Right forelimb (tissue), 1 donor: Measurements from ENCODE around the gene CTNNBL1.
A peak's percentile ranks its signal among the peaks of the same experiment; 100 is the strongest.

Experiments used
- DNase-seq: peaks from one replicate; pipeline ENCODE4 v3.0.0-alpha.2; 2018

CTNNBL1 gene

DNA sequence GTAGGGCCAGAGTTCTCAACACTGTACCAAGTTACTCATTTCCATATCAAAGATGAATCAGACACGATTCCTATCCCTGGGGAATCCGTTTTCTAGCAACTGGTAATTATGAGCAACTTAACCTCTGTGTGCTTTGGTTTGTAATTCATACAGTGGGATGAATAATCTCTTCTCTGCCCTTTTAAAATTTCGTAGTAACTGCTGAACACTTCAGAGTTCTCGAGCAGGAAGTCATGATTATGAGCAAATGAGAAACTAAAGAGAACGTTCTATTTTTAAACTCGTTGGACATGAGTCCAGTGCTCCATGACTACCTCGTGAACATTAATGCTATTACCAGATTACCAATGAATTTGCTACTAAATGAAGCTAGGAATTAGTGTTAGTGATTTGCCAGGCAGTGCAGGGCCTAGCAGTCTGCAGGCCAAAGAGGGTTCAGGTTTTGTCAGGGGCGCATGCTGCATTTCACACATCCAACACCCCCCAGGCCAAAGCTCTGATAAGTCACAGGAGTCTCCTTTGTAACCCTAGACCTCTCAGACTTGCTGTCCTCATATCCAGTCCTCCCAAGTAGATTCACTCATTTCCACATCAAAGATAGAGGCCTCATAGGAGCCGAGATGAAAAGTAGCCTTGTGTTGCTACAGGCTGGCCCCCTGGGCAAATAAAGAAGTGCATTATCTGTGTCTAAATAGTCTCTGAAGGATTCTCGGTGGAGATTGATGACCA, 163.3 kb downstream of the CTNNBL1 start:
- DNase-seq, result no peak

GRCh38 chr20:37859406-37860171, 165.8 kb downstream of the CTNNBL1 start:
- no peak for DNase-seq

GRCh38 chr20:37863289-37863688, 169.5 kb downstream of the CTNNBL1 start:
- no peak for DNase-seq

DNA sequence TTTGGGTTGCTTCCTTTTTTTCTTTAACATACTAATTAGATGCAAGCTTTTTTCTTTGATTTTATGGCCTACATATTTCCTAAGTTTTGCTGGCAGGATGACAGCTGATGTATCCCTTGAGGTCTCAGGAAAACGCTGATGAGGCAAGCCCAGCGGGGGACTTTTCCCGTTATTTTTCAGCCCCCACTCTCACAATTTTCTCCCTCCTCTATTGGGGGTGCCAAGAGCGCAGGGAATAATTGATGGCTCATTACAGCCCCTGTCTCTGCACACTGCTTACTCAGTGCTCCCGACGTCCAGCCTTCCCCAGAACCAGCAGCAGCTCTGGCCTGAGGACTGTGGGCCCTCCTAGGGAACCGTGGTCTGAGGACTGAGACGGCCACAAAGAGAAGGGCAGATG, 170.5 kb downstream of the CTNNBL1 start:
- no peak for DNase-seq

DNA sequence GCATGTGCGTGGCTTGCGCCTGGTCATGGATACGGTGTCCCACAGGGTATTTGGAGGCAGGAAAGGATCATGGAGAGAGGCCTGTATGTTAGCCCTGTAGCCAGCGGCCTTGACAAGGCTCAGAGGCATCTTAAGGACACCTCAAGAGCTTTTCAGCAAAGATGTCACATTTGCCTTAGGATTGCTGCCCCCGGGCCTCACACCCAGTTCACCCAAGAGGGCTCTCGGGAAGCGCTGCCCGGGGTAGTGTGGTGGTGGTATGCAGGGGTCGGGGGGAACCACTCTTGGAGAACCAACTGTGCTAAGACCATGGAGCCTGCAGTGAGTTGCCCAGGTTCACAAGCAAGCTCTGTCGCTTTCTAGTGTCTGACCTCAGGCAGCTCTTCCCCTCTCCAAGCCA, 172.2 kb downstream of the CTNNBL1 start:
- no peak for DNase-seq

- no peak for DNase-seq
Measured at GRCh38 chr20:37867289-37868195, 173.7 kb downstream of the CTNNBL1 start.

- no peak for DNase-seq
Measured at GRCh38 chr20:37868851-37869333, 175.1 kb downstream of the CTNNBL1 start.

- DNase-seq, result no peak
Measured at GRCh38 chr20:37869334-37869861, 175.6 kb downstream of the CTNNBL1 start.

DNA sequence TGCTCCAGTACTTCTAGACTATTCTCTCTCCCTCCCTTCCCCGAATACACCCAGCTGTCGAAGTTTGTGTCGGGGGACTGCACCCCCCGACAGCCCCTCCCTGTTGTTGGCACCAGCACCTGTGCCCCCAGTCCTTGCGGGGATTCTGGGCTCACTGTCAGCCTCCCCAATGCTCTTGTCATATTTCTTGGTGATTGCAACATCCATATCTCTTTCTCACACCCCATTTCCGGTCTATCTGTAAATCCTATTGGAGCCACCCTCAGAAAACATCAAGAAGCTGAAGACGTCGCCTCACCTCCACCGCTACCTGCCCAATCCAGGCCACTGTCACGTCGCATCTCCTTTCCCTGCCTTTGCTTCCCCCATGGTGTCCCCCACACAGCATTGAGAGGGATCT, 176.5 kb downstream of the CTNNBL1 start:
- DNase-seq, result no peak

GRCh38 chr20:37871751-37872150, 177.9 kb downstream of the CTNNBL1 start:
- no peak for DNase-seq

GRCh38 chr20:37872161-37872560, 178.3 kb downstream of the CTNNBL1 start:
- DNase-seq, result no peak

- no peak for DNase-seq
Measured at GRCh38 chr20:37873884-37874283, 180.1 kb downstream of the CTNNBL1 start.

DNA sequence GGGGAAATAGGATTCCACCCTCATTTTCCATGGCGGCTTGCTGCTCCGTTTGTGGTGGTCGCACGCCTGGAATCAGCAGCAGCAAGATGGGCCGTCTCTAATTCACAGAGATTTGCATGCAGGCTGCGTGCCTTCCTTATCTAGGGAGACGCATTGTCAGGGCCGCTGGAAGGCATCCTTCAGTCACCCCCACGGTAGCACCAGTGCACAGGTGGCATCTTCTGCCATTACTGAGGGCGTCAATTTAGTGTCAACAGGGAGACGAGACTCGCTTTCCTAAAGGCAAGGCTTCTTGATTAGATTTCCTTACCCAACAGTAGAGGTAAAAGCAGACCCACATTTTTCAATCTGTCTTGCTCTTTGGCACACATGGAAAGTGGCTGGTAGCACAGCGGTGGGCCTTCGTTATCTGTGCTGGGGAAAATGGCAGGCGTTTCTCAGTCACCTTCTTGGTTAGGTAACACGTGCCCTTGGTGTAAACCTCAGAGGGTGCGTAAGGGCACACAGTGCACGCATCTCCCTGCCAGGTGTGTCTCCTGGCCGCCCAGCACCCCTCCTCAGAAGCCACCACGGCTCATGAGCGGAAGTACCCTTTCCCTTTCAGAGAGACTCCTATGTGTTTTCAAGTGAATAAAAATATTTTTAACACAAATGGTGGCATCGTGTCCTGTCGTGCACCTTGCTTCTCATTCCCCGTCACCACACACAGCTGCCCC, 181.8 kb downstream of the CTNNBL1 start:
- no peak for DNase-seq

DNA sequence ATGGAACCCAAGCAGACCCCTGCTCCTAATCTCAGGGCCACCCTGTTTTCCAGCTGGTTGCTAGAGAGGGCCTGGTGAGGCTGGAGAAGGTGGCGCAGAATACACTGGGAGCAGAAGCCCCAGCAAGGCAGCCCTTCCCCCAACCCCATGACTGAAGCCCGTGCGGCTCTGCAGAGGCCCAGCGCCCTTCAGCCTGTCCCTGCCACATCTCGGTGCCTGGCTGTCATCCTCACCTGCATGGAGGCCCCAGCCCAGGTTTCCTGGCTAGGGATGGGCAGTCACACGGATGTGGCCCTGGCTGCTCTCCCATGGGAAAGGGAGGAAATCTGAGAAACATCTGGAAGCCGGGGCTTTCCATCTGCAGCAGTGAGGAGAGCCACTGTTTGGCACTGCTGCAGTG, 183.0 kb downstream of the CTNNBL1 start:
- DNase-seq, result no peak

- DNase-seq, result no peak
Measured at GRCh38 chr20:37877832-37878772, 184.3 kb downstream of the CTNNBL1 start.

DNA sequence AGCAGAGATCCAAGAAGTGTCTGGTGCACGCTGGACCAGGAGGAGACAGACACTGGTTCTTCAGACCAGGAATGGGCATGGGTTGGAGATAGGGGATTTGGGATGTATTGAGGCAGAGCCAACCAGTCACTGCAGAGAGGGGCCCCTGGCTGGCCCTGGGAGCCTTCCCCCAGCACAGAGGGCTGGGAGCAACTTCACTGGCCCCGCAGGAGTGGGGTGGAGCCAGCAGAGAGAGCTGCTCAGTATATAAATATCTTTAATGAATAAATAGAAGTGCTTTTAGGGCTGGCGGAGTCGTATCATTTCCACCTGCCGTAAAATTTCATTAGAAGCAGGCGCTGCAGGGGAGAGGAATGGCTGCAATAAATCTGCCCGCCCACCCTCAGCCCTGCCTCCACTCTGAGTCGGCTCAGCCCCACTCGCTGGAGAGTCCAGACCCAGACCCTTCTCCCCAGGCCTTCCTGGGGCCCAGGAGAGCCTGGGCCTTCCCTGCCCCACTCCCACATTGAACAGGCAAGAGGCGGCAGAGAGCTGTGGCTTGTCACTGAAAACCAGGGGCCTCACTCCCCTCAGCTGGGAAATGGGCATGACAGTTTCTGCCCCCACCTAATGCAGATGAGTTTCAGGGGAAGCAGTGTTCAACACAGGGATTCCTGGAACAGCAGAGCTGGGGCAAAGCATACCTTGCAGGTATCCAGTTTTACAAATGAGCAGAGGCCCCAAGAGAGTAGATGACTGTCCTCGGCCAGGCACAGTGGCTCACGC, 185.2 kb downstream of the CTNNBL1 start:
- no peak for DNase-seq

DNA sequence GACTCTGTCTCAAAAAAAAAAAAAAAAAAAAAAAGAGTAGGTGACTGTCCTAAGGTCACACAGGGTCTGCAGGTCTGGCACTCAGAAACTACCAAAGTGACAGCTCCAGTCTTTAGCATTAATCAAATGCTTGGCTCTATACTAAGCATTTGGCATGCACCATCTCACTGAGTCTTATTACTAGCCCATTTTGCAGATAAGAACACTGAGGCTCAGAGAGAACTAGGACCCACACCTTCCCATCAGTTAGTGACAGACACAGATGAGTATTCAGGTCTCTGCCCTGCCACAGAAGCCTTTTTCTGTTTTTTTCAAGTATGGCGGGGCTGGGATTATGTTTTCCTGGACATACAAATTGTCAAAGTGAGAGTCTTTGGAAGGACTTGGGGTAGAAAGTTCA, 186.0 kb downstream of the CTNNBL1 start:
- no peak for DNase-seq

DNA sequence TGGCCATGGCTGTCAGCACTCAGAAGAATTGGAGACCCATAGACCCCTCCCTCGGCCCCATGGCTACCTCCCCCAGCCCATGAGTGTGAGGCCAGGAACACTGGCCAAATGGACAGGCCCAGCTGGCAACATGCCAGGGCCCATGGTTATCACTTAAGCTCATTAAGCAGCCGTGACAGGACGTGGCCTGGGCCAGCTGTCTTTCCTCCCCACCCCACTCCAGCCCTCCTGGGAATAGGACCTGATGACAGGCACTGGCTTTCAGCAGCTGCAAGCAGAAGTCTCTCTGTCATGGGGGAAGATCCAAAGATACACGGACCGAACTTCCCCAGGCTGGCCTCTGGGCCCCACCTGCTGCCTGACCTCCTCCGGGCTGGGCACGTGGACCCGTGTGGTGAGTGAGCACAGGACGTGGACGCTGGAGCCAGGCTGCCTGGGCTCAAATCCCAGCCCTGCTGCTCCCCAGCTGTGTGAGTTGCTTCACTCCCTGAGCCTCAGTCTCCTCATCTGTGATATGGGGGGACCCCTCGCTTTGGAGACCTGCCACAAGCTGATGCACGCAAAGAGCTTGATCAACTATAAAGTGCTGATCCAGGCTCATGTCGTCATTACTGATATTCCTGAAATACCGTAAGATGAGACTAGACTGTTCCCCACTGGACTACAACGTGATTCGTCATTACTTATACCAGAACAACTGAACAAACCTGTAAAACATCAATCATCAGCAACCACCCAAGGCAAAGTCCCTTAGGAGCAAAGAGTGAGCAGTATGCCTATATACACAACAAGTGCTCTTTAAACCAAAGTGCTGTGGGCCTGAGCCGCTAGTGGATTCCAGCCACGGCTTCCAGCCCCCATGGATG, 187.1 kb downstream of the CTNNBL1 start:
- DNase-seq, result peak; percentile 56
